CD4-positive, alpha-beta T cell treated with Interferon gamma for 1 hour (primary cell): ENCODE data around the gene DBN1.

Source experiments
- DNase-seq: peaks from one replicate; pipeline ENCODE4 v3.0.0-alpha.2; 2020

The DBN1 gene

DNA sequence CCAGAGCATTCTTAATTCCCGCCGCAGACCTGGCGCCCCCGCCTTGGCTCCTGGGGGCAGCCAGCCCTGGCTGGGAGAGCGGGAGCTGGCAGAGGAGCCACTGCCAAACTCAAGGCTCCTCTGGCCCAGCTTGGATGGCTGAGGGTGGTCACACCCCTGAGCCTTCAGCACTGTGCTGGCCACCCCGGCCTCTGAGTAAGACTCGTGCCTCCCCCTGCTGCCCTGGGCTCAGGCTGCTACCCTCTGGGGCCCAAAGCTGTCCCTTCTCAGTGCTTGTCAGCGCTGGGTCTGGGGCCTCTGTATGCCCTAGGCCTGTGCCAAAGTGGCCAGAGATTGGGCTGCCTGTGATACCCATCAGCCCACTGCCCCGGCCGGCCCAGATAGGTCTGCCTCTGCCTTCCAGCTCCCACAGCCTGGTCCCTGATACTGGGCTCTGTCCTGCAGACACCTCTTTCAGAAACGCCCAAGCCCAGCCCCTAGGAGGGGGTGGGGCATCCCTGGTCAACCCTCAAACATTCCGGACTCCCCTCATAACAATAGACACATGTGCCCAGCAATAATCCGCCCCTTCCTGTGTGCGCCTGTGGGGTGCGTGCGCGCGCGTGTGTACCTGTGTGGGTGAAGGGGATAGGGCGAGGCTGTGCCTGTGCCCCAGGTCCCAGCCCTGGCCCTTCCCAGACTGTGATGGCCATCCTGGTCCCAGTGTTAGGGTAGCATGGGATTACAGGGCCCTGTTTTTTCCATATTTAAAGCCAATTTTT, 31.2 kb downstream of the DBN1 start:
- DNase-seq: no peak

DNA sequence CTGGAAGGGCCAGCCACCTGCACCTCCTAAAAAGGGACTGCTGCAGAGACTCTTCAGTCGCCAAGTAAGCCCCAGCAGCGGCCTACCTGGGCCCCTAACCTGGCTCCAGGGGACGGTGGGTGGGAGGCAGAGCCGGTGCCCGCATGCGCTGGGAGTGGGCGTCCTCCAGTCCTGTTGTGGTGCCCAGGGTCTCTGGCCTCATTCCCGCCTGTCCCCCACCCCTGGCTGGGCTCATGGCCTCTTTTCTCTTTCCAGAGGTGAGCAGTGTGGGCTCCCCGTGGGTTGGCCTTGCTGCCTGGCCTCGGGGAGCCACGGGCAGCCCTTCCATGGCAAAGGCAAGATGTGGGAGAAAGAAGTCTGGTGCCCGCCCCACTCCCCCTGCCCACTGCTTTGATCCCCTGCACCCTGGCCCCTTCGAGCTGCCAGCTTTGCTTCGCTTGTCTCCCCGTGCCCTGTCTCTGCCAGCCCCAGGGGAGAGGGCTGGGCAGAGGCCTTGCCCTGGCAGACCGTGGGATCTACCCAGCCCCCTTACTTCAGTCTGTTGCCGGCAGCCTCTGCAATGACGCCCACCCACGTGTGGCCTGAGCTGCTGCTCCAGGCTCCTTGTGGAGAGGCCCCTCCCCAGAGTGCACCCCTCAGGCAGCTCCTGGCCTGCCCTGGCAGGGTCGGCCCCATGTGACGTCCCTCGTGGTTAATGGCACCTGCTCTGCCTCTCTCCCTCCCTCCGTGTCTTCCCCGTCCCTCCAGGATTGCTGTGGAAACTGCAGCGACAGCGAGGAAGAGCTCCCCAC, 32.2 kb downstream of the DBN1 start:
- DNase-seq: no peak

GRCh38 chr5:177440211-177440989, 33.0 kb downstream of the DBN1 start:
- peak; percentile 42 for DNase-seq

- DNase-seq: no peak
These were observed 33.8 kb downstream of the DBN1 start for GRCh38 chr5:177439518-177440053.

DNA sequence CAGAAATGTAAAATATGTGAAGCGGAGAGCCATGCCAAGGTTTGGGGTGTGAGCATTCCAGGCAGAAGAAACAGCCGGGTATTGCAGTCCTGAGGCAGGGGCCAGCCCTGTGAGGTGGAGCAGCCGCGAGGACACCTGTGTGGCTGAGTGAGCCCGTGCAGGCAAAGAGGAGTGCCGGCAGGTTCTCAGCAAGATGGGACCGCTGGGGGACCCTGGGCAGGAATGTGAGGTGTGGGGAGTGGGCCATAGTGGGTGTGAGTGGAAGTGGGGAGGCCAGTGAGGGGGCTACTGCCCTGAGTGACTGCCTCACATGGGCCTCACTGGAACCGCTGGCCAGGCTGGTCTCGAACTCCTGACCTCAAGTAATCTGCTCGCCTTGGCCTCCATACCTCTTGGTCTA, 35.0 kb downstream of the DBN1 start:
- no peak for DNase-seq

GRCh38 chr5:177437623-177438022, 35.8 kb downstream of the DBN1 start:
- no peak for DNase-seq

DNA sequence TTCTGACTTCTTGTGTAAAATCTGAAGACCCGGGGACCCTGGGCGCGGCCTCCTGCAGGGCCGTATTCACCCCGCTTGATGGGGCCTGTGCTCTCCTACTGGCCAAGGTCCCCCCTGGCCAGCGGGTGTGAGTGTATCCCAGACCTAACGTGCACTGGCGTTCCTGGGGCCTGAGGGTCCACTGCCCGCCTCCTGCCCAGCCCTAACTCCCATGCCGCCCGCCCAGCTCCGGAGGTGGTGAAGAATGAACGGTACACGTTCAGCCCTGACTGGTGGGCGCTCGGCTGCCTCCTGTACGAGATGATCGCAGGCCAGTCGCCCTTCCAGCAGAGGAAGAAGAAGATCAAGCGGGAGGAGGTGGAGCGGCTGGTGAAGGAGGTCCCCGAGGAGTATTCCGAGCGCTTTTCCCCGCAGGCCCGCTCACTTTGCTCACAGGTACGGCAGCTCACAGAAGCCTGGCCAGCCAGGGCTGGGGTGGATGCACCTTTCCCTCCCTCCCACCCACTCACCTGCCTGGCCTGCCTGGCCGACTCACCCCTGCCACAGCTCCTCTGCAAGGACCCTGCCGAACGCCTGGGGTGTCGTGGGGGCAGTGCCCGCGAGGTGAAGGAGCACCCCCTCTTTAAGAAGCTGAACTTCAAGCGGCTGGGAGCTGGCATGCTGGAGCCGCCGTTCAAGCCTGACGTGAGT, 37.4 kb downstream of the DBN1 start:
- DNase-seq: no peak

DNA sequence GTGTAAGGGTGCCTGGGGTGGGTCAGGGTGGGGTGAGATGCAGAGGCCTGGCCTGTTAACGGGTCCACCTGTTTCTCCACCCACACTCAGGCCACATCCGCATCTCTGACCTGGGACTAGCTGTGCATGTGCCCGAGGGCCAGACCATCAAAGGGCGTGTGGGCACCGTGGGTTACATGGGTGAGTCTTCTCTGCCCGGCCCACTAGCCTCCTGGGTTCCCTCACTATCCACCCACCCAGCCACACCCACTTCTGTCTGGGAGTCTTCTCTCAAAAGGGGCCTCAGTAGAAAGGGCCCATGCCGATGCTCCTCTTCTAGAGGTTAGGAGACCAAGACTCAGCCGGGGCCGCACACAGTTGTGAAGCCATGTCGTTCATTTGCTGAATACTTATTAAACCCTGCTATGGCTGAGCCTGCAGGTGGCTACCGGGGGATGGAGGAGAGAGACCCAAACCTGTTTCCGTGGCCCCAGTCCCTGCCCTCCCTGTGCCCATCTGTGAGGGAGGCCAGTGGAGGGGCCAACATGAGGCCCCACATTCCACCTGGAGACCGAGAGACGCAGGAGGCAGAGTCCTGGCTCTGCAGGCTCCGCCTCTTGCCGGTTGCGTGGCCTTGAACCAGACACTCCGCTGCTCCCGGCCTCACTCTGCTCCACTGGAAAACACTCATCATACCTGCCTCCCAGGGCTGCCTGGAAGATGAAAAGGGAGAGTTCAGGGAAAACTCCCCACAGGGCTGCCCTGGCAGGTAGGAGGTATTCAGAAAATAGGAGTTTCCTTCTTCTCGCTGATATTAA, 38.3 kb downstream of the DBN1 start:
- no peak for DNase-seq

DNA sequence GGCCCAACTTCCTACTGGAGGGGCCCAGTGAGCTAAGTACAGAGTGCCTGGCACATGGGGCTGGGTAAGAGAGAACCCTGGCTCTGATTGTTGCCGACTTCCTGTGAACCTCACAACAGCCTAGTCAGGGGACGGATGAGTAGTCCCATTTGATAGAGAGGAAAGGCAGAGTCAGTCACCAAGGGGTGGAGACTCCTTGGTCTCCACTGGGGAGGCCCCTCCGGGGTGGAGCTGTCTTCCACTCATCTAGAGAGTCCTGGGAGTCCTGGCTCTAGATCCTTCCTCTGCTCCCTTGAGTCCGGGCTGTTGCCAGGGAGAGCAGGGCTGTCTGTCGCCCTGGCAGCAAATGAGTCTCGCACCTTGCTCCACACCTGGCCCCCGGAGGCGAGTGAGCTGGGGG, 39.0 kb downstream of the DBN1 start:
- DNase-seq: no peak

DNA sequence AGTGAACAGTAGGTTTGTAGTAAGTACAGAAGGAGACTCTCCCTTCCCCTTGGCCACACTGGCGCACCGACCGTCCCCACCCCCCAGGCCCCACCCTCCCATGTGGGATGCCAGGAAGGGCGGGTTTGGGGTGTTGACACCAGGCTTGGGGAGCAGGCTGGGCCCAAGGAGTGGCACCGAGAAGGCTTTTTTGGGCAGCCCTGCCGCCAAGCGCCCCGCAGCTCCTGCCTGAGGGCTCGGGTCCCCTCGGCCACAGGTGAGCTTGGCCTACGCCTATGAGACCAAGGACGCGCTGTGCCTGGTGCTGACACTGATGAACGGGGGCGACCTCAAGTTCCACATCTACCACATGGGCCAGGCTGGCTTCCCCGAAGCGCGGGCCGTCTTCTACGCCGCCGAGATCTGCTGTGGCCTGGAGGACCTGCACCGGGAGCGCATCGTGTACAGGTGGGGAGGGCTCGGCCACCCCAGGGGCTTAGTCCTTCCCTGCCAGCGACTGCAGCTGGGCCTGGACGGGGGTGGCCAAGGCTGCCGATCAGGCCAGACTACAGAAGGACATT, 39.7 kb downstream of the DBN1 start:
- no peak for DNase-seq

DNA sequence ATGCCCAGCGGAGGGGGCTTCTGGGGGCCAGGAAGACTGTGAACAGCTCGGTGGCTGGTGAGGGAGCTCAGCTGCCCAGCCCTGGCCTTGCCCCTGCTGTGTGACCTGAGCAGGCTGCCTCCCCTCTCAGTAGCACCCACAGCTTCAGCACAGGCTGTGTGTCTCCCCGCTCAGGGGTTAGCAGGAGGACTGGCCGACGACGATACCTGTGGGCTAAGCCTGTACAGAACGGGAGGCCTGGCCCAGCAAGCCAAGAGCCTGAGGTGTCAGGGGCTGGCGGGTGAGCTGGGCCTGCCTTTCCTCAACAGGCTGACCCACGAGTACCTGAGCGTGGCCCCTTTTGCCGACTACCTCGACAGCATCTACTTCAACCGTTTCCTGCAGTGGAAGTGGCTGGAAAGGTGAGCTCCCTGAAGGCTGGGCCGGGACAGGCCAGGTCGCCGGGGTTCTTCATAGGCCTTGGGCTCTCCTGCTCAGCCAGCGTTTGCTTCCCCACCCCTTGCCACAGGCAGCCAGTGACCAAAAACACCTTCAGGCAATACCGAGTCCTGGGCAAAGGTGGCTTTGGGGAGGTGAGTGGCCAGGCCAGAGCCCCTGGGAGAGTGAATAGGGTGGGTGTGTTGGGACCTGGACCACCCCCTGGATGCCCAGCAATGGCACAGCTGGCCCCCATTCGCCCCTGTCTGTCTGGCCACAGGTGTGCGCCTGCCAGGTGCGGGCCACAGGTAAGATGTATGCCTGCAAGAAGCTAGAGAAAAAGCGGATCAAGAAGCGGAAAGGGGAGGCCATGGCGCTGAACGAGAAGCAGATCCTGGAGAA, 40.4 kb downstream of the DBN1 start:
- no peak for DNase-seq

- DNase-seq: no peak
These were observed 41.1 kb downstream of the DBN1 start for GRCh38 chr5:177432143-177432838.

DNA sequence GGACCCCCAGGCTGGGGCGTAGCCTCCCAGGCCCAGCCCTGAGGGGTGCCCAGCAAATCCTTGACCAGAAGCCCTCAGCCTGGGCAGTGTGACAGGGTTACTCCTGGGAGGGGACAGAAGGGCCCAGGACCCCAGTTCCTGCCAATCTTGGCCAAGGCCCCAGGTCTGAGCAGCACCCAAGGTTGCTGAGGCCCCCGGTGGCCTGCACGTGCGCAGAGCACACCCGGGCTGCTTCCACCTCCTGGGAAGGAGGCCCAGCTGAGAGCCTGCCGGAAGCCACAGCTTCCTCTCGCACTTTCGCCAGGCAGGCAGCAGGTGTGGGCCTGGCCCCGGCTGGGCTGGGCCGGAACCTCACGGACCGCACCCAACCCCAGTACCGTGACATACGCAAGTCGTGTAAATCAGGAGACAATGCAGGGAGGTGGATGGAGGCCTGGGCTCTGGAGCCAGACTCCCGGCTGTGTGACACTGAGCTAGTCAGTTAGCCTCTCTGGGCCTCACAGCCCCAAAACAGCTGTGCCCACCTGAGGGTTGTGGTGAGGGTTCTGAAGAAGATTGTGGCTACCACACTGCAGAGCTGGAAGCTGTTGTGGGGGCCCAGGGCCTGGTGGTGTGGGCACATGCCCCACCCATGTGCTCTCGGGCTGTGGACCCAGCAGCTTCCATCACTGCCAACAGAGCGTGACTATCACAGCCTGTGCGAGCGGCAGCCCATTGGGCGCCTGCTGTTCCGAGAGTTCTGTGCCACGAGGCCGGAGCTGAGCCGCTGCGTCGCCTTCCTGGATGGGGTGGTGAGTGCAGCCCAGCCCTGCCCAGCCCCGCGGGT, 41.9 kb downstream of the DBN1 start:
- DNase-seq: peak; percentile 85

- no peak for DNase-seq
These were observed 42.5 kb downstream of the DBN1 start for GRCh38 chr5:177430972-177431316.

DNA sequence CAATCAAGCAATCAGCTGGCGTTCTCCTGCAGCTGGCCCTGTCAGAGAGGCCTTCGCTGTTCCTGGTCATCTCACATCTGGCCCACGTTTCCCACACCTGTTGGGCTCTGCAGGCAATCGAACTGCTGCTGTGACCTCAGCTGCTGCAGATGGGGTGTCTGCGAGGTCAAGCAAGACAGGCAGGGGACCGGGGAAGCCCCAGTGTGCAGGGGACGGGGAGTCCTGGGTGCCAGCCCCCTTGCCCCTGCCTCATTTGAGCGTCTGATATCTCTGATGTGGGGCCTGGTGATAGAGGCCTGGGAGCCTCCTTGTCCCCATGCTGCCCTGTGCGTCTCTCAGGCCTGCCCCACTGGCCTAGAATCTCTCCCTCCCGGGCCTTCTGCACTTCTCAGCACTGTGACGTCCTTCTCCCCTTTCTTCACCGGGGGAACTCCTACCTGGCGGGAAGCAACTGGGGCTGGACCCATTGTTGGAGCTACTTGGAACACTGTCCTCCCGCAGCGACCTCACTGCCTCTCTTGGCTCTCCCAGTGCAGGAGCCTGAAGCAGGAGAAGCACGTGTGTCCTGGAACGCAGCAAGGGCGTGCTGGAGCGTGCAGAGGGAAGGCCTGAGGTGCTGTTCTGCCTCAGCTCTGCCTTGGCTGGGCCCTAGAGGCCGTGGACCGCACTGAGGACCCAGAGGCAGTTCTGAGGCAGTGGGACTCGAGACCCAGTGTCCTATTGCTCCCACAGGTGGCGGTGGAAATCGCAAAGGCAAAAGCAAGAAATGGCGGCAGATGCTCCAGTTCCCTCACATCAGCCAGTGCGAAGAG, 43.1 kb downstream of the DBN1 start:
- no peak for DNase-seq

GRCh38 chr5:177429248-177430040, 44.0 kb downstream of the DBN1 start:
- DNase-seq: peak; percentile 90

DNA sequence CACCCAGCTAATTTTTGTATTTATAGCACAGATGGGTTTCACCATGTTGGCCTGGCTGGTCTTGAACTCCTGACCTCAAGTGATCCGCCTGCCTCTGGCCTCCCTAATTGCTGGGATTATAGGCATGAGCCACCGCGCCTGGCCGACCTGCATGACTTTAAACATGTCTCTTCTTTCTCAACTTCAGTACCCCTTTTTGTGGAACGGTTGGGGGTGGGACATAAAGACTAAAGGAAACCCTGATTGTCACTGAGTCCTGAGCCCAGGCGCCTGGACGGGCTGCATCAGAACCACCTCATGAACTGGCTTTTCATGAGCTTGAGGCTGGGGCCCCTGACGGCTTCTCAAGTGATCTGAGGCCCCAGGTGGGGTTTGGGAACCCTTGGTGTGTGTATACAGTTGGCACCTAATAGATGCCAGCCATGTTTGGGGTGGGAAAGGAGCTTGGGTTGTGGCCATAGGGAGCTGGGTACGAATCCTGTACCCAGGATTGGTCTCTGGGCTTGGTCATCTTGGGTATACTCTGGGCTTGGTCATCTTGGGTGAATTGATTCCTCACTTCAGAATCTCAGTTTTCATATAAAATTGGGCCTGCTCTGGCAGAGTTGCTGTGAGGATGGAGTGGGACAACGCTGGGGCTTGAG, 44.7 kb downstream of the DBN1 start:
- DNase-seq: no peak
